B cell (primary cell): ENCODE data around the gene LIN54. TPM values are rescaled to one million over a fixed set of nuclear protein-coding genes. Genes with fewer than 3 reads are reported as not detected.

Experiments used
- polyA plus RNA-seq: library from polyadenylated mRNA; depleted of rRNA; stranded (reverse); fragments of >200 nt; gene quantifications from 2 replicates; pipeline ENCODE4 v1.2.3, GENCODE V29; 2012
- small RNA-seq: library from RNA; depleted of rRNA; stranded (forward); fragments of <200 nt; gene quantifications from one replicate; pipeline ENCODE3, GENCODE V24; 2012; ENCODE audit warnings: low replicate concordance, low read depth; ENCODE audit not compliant: insufficient read length
- total RNA-seq, 2 donors: library from RNA; stranded (reverse); fragments of 120-200 nt in 1 of 2; gene quantifications; 1 replicate in 1 of 2; 2 replicates in 1 of 2; pipeline versions ENCODE4 v1.2.3 to v1.2.4, GENCODE V29; 2013 to 2022

The LIN54 gene
- total and polyA plus RNA-seq, 2 donors (not counting 1 experiment from before 2014, with no cell fraction given), result 3.8 to 19.2 TPM

Small RNA genes lying within 50 kb of the gene (small RNA-seq; reads per million reads assigned to genes)
- gene RF00019, result not detected
- not detected for gene RNU6-615P

Other genes starting within 250 kb of the LIN54 start
- gene SCD5, start 212.0 kb downstream of the LIN54 start, total RNA-seq, result not detected in 2 replicates
- gene SCD5, start 212.0 kb downstream of the LIN54 start, polyA plus RNA-seq, result 0.03 TPM in 1 of 2 replicates, not detected in the other
- 134 and 141 TPM in 2 replicates for gene SEC31A, start 119.7 kb downstream of the LIN54 start, total RNA-seq
- gene SEC31A, start 119.7 kb downstream of the LIN54 start, polyA plus RNA-seq, result 52.7 and 58.4 TPM in 2 replicates
- gene THAP9, start 110.1 kb downstream of the LIN54 start, total RNA-seq, result 6.8 and 7.8 TPM in 2 replicates
- gene THAP9, start 110.1 kb downstream of the LIN54 start, polyA plus RNA-seq, result 2.0 and 4.1 TPM in 2 replicates
- gene COPS4, start 24.4 kb upstream of the LIN54 start, total RNA-seq, result 24.5 and 32.8 TPM in 2 replicates
- gene COPS4, start 24.4 kb upstream of the LIN54 start, polyA plus RNA-seq, result 8.4 and 12.0 TPM in 2 replicates
- gene PLAC8, start 103.9 kb upstream of the LIN54 start, total RNA-seq, result 125 and 133 TPM in 2 replicates
- 386 and 499 TPM in 2 replicates for gene PLAC8, start 103.9 kb upstream of the LIN54 start, polyA plus RNA-seq